ENCODE measurements around the gene HHEX.

HHEX gene

GRCh38 chr10:92719991-92720830 is 30.5 kb downstream of the HHEX start:
- no peak for TF ChIP-seq EZH2phosphoT487 (IDR thresholded peaks at IDR 0.05; ENCODE audit: borderline replicate concordance)
- TF ChIP-seq, protein P1, sequence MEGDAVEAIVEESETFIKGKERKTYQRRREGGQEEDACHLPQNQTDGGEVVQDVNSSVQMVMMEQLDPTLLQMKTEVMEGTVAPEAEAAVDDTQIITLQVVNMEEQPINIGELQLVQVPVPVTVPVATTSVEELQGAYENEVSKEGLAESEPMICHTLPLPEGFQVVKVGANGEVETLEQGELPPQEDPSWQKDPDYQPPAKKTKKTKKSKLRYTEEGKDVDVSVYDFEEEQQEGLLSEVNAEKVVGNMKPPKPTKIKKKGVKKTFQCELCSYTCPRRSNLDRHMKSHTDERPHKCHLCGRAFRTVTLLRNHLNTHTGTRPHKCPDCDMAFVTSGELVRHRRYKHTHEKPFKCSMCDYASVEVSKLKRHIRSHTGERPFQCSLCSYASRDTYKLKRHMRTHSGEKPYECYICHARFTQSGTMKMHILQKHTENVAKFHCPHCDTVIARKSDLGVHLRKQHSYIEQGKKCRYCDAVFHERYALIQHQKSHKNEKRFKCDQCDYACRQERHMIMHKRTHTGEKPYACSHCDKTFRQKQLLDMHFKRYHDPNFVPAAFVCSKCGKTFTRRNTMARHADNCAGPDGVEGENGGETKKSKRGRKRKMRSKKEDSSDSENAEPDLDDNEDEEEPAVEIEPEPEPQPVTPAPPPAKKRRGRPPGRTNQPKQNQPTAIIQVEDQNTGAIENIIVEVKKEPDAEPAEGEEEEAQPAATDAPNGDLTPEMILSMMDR (conservative IDR thresholded peaks at IDR 0.05; ENCODE audit: low read length), result no peak

GRCh38 chr10:92720831-92721165 is 31.0 kb downstream of the HHEX start:
- H3K4me1 ChIP-seq (ENCODE audit: insufficient read depth, low read length, poor library complexity, severe bottlenecking), result no peaks in the 10 kb centered on the region
- H3K9me3 ChIP-seq (ENCODE audit: insufficient read depth, low read depth, low read length), result no peaks in the 10 kb centered on the region
- H3K9ac ChIP-seq (ENCODE audit: low read depth, low read length, poor library complexity, severe bottlenecking), result no peak overlapping the region
- TF ChIP-seq EZH2phosphoT487 (IDR thresholded peaks at IDR 0.05; ENCODE audit: borderline replicate concordance), result no peak
- TF ChIP-seq, protein P1 (conservative IDR thresholded peaks at IDR 0.05; ENCODE audit: low read length), result no peak
- no peaks in the 10 kb centered on the region for H4K20me1 ChIP-seq (ENCODE audit: insufficient read depth, low read length, poor library complexity, severe bottlenecking)
- no peak overlapping the region for H3K4me3 ChIP-seq (ENCODE audit: low read length, poor library complexity, severe bottlenecking)
- no peaks in the 10 kb centered on the region for H3K36me3 ChIP-seq (ENCODE audit: insufficient read depth, low read length)
- no peaks in the 10 kb centered on the region for H3K79me2 ChIP-seq (ENCODE audit: insufficient read depth, low read length)
- H2AFZ ChIP-seq (ENCODE audit: low read length), result no peak overlapping the region
- H3K27me3 ChIP-seq (ENCODE audit: insufficient read depth, low read length, poor library complexity, severe bottlenecking), result no peaks in the 10 kb centered on the region
- H3K9me2 ChIP-seq (replicated peaks; ENCODE audit: low read depth, low read length), result no peaks in the 10 kb centered on the region
- H3F3A ChIP-seq (ENCODE audit: low read depth), result no peaks in the 10 kb centered on the region
- no peak overlapping the region for H3K4me2 ChIP-seq (ENCODE audit: low read depth, low read length, poor library complexity, severe bottlenecking)

More at GRCh38 chr10:92719991-92720830, 30.5 kb downstream of the HHEX start:
- Histone ChIP-seq H3K4me1 (ENCODE audit: insufficient read depth, low read length, poor library complexity, severe bottlenecking) (no peaks in the 10 kb centered on the region), H3K4me2 (ENCODE audit: low read depth, low read length, poor library complexity, severe bottlenecking) (no peak overlapping the region), H3K9ac (ENCODE audit: low read depth, low read length, poor library complexity, severe bottlenecking) (no peak overlapping the region), H3F3A (ENCODE audit: low read depth) (no peaks in the 10 kb centered on the region), H3K79me2 (ENCODE audit: insufficient read depth, low read length) (no peaks in the 10 kb centered on the region), H2AFZ (ENCODE audit: low read length) (no peak overlapping the region), H4K20me1 (ENCODE audit: insufficient read depth, low read length, poor library complexity, severe bottlenecking) (no peaks in the 10 kb centered on the region), H3K9me3 (ENCODE audit: insufficient read depth, low read depth, low read length) (no peaks in the 10 kb centered on the region), H3K9me2 (replicated peaks; ENCODE audit: low read depth, low read length) (no peaks in the 10 kb centered on the region), H3K4me3 (ENCODE audit: low read length, poor library complexity, severe bottlenecking) (no peak overlapping the region), H3K27me3 (ENCODE audit: insufficient read depth, low read length, poor library complexity, severe bottlenecking) (no peaks in the 10 kb centered on the region), H3K36me3 (ENCODE audit: insufficient read depth, low read length) (no peaks in the 10 kb centered on the region)

GRCh38 chr10:92722349-92722748 is 32.6 kb downstream of the HHEX start:
- Histone ChIP-seq H3K27me3 (ENCODE audit: insufficient read depth, low read length, poor library complexity, severe bottlenecking) (no peaks in the 10 kb centered on the region), H3K9me2 (replicated peaks; ENCODE audit: low read depth, low read length) (no peaks in the 10 kb centered on the region)
- no peak for TF ChIP-seq EZH2phosphoT487 (IDR thresholded peaks at IDR 0.05; ENCODE audit: borderline replicate concordance)
- TF ChIP-seq, protein P1 (conservative IDR thresholded peaks at IDR 0.05; ENCODE audit: low read length), result no peak

More at GRCh38 chr10:92722349-92722748, 32.6 kb downstream of the HHEX start:
- Histone ChIP-seq H3K4me1 (ENCODE audit: insufficient read depth, low read length, poor library complexity, severe bottlenecking) (no peaks in the 10 kb centered on the region), H3K9ac (ENCODE audit: low read depth, low read length, poor library complexity, severe bottlenecking) (no peak overlapping the region), H3F3A (ENCODE audit: low read depth) (no peaks in the 10 kb centered on the region), H2AFZ (ENCODE audit: low read length) (no peak overlapping the region), H3K79me2 (ENCODE audit: insufficient read depth, low read length) (no peaks in the 10 kb centered on the region), H3K36me3 (ENCODE audit: insufficient read depth, low read length) (no peaks in the 10 kb centered on the region), H3K4me2 (ENCODE audit: low read depth, low read length, poor library complexity, severe bottlenecking) (no peak overlapping the region), H3K9me3 (ENCODE audit: insufficient read depth, low read depth, low read length) (no peaks in the 10 kb centered on the region), H4K20me1 (ENCODE audit: insufficient read depth, low read length, poor library complexity, severe bottlenecking) (no peaks in the 10 kb centered on the region), H3K4me3 (ENCODE audit: low read length, poor library complexity, severe bottlenecking) (no peak overlapping the region)

All from Loucy (cell line).